ENCODE results near the gene HOXA4. TPM values are rescaled to one million over a fixed set of nuclear protein-coding genes. Genes with fewer than 3 reads are reported as not detected.

The HOXA4 gene
- total RNA-seq, 1 donor from 2014 or later: 2.1 TPM

DNA sequence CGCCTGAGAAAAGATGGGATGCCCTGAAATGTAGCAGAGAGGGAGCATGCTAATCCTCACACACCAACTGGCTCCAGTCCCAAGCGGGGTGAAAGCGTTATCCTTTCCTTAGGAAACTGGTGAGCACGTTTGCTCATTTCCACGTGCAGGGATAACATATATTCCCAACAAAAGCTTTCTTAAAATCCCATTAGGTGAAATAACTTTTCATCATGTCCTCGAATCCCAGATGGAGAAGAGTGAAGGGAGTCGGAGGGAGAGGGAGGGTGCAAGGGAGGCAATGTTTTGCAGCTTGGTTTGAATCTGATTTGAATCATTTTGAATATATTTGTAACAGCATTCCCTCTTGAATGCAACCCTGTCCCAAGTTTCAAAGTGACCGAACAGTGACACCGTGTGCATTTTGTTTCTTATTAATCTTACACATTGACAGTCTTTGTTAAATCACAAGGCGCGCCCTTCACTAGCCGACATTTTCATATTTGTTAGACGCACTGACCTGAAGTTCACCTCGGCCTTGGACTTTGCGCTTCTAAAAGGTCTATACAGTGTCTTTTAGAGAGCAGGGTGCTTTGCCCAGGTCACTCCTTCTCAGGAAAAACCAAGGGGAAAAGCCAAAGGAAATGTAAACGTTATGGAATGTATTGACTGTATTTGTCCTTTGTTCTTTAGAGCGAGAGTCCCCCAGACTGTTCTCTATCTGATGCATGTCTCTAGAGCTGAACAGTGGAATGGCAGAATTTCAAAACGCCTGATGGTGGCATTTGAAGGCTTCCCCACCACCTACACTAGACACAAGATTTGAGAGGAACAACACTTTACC lies 3.1 kb upstream of the HOXA4 start:
- peaks cover 0 to 8% of the 10 kb centered on the region in 2 donors for H3K4me1 ChIP-seq
- no peaks in the 10 kb centered on the region for H3K36me3 ChIP-seq
- intact Hi-C loops (cut with DNase I): loop anchor here (5.0 kb wide), 1 partner anchor 101 kb away; no protein-coding TSS in a partner anchor
- H3K4me3 ChIP-seq: no peak overlapping the region
- no peaks in the 10 kb centered on the region for H3K27me3 ChIP-seq
- no peaks in the 10 kb centered on the region for H3K9me3 ChIP-seq
- no peak for DNase-seq (ENCODE audit: low spot score in 2 of 2)
- H3K27ac ChIP-seq: peak overlapping the region in 1 of 2 donors; percentile 21
- TF ChIP-seq, protein P1, sequence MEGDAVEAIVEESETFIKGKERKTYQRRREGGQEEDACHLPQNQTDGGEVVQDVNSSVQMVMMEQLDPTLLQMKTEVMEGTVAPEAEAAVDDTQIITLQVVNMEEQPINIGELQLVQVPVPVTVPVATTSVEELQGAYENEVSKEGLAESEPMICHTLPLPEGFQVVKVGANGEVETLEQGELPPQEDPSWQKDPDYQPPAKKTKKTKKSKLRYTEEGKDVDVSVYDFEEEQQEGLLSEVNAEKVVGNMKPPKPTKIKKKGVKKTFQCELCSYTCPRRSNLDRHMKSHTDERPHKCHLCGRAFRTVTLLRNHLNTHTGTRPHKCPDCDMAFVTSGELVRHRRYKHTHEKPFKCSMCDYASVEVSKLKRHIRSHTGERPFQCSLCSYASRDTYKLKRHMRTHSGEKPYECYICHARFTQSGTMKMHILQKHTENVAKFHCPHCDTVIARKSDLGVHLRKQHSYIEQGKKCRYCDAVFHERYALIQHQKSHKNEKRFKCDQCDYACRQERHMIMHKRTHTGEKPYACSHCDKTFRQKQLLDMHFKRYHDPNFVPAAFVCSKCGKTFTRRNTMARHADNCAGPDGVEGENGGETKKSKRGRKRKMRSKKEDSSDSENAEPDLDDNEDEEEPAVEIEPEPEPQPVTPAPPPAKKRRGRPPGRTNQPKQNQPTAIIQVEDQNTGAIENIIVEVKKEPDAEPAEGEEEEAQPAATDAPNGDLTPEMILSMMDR (IDR thresholded peaks at IDR 0.05): no peak

DNA sequence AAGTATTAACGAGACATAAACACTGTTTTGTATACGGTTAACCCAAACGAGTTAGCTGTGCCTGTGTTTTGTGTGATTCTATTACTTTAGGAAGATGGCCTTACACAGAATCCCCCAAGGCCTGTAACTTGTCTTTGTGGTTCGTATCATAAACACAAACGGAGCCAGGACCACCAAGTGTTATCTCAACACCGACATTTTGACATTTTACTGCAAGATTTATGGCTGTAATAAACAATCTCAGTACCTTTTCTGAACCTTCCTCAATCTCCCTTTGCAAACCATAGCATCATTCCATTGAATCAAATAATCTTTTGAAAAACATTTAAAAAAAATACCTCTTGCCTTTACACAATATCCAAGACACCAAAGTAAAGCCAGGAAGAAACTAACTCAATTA lies 2.4 kb upstream of the HOXA4 start:
- Histone ChIP-seq H3K27me3 (no peaks in the 10 kb centered on the region), H3K9me3 (no peaks in the 10 kb centered on the region), H3K36me3 (no peaks in the 10 kb centered on the region), H3K4me3 (no peak overlapping the region), H3K27ac (no peak overlapping the region), H3K4me1 (peaks cover 0 to 8% of the 10 kb centered on the region in 2 donors)
- TF ChIP-seq, protein P1 (IDR thresholded peaks at IDR 0.05): no peak
- intact Hi-C loops (cut with DNase I): loop anchor here (5.0 kb wide), 1 partner anchor 101 kb away; no protein-coding TSS in a partner anchor
- no peak for DNase-seq (ENCODE audit: low spot score in 2 of 2)

DNA sequence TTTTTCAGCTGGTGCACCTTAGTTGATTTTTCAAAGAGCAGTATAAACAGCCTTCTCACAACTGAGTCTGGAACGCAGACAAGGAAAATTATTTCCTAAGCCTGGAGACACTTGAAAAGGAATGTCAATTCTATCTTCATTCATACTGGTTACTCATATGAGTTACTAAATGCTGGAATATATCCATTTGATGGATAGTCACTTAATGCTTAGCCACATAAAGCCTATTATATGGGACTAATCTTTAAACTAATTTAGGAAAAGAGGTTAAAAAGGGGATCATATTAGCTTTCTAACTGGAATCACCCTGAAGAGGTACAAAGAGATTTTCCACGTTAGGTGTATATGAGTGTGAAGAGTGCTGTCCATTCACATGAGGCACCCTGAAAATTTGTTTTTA lies 1.7 kb upstream of the HOXA4 start:
- Histone ChIP-seq H3K27me3 (no peaks in the 10 kb centered on the region), H3K9me3 (no peaks in the 10 kb centered on the region), H3K27ac (no peak overlapping the region), H3K36me3 (no peaks in the 10 kb centered on the region), H3K4me3 (no peak overlapping the region), H3K4me1 (peaks cover 0 to 8% of the 10 kb centered on the region in 2 donors)
- DNase-seq (ENCODE audit: low spot score in 2 of 2): no peak
- TF ChIP-seq, protein P1 (IDR thresholded peaks at IDR 0.05): no peak
- intact Hi-C loops (cut with DNase I): loop anchor here (5.0 kb wide), 1 partner anchor 100 kb away; no protein-coding TSS in a partner anchor

DNA sequence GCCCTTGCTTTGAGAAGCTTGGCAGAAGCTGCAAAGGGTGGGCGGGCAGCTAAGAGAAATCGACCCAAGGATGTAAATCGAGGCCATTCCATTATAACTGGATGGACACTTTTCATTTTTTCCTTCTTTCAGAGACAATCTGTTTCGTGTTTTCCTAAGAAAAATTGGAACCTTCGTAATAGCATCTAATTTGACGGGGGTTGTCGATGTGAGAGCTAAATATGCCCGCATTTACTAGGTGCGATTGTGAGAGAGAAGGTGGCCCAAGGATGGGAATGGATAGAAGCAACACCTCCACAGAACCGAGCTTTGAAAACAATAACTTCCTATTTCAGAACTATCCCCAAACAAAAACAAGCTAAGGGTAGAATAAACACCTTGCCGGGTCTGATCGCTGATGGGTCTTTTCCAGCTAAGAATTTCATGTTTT lies 848 bp upstream of the HOXA4 start:
- peak in 1 of 2 donors; percentile 22 for DNase-seq (ENCODE audit: low spot score in 2 of 2)
- no peaks in the 10 kb centered on the region for H3K36me3 ChIP-seq
- peaks cover 0 to 5% of the 10 kb centered on the region in 2 donors for H3K4me1 ChIP-seq
- H3K4me3 ChIP-seq: peak overlapping the region; percentile 87
- intact Hi-C loops (cut with DNase I): loop anchor here (2.0 to 5.0 kb wide), 3 partner anchors 17 to 99 kb away; no protein-coding TSS in a partner anchor
- no peaks in the 10 kb centered on the region for H3K27me3 ChIP-seq
- H3K9me3 ChIP-seq: no peaks in the 10 kb centered on the region
- TF ChIP-seq, protein P1 (IDR thresholded peaks at IDR 0.05): no peak
- H3K27ac ChIP-seq: peak overlapping the region; percentile 82 to 83

- Histone ChIP-seq H3K4me1 (peaks cover 0 to 2% of the 10 kb centered on the region in 2 donors), H3K27ac (peak overlapping the region; percentile 86 to 89), H3K36me3 (no peaks in the 10 kb centered on the region), H3K4me3 (peak overlapping the region; percentile 87), H3K27me3 (no peaks in the 10 kb centered on the region), H3K9me3 (no peaks in the 10 kb centered on the region)
- DNase-seq (ENCODE audit: low spot score in 2 of 2): peak in 1 of 2 donors; percentile 72
- intact Hi-C loops (cut with DNase I): loop anchor here (2.0 to 5.0 kb wide), 3 partner anchors 15 to 98 kb away; no protein-coding TSS in a partner anchor
- TF ChIP-seq, protein P1 (IDR thresholded peaks at IDR 0.05): peak in 1 of 3 experiments; percentile 46
These were observed 623 bp downstream of the HOXA4 start for GRCh38 chr7:27129729-27130539.
